ENCODE data around the gene CDH24.

The CDH24 gene

DNA sequence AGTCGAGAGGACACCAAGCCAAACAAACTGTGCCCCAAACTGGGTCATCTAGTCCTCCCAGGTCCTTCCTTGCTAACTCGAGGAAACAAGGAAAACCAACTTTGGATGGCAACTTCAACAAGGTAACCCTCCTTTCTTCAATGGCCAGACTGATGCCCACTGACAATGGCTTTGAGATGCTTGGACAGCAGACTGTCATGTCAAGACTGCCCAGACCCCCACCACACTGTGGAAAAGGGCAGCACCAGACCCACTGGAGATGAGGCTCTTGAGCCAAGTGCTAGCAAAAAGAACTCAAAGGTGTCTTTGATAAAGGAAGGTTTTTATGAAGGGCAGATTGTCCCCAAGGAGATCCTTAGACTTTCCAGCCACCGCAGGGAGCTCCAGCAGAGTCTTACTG is 9.0 kb upstream of the CDH24 start:
- DNase-seq (ENCODE audit: low read depth), result no peak

DNA sequence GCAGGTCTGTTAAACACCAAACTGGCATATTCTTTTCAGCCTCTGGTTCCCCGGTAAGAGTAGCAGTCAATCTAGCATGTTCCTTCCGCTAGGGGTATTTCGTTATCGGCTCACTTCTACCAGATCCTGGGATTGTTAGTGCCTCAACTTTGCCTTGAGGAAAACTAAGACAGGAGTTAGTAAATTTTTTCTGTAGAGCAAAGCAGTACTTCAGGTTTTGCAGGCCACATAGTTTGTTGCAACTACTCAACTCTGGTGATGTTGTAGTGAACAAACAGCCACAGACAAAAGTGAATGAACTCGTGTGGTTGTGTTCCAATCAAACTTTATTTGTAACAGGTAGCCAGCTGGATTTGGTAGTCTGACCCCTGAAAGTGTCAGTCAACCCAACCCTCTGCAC is 6.3 kb upstream of the CDH24 start:
- no peak for DNase-seq (ENCODE audit: low read depth)

DNA sequence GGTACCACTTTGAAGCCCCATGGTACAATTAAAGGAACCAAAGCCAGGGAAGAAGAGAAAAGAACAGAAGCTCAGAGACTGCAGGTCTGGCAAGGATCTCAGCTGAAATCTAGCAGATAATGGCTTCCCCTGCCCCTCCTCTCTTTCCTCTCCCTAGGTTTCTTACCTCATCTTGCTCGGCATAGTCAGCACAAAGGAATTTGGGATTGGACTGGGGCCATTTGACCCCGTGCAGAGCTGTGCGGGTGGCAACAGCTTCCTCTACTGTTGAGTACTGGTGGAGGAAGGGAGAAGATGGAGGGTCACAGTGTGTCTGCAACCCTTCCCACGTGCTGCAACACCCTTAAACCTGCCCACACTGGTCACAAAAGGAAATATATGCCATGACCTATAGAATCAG is 4.7 kb upstream of the CDH24 start:
- DNase-seq (ENCODE audit: low read depth), result no peak

DNA sequence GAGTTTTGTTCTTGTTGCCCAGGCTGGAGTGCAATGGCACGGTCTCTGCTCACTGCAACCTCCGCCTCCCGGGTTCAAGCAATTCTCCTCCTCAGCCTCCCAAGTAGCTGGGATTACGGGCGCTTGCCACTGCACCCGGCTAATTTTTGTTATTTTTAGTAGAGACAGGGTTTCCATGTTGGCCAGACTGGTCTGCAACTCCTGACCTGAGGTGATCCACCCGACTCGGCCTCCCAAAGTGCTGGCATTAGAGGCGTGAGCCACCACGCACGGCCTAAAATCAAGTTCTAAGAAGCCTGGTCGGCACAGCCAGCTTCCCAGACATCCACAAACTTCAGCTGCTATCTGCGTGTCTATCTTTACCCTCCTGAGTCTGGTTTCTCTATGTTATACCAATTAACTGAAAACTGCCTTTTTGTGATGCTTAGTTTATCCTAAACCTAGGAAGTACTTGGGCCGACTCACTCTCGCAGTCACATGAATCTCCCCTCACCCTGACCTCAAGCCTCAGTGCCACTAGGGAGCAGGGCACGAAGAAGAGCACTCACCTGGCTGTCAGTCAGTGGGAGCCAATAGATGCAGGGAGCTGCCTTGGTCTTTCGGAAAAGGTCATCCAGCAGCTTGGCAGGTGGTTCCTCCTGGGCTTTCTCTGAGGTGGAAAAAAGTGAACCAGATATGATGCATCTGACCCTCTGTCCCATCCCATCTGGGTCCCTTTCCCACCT is 3.4 kb upstream of the CDH24 start:
- no peak for DNase-seq (ENCODE audit: low read depth)

DNA sequence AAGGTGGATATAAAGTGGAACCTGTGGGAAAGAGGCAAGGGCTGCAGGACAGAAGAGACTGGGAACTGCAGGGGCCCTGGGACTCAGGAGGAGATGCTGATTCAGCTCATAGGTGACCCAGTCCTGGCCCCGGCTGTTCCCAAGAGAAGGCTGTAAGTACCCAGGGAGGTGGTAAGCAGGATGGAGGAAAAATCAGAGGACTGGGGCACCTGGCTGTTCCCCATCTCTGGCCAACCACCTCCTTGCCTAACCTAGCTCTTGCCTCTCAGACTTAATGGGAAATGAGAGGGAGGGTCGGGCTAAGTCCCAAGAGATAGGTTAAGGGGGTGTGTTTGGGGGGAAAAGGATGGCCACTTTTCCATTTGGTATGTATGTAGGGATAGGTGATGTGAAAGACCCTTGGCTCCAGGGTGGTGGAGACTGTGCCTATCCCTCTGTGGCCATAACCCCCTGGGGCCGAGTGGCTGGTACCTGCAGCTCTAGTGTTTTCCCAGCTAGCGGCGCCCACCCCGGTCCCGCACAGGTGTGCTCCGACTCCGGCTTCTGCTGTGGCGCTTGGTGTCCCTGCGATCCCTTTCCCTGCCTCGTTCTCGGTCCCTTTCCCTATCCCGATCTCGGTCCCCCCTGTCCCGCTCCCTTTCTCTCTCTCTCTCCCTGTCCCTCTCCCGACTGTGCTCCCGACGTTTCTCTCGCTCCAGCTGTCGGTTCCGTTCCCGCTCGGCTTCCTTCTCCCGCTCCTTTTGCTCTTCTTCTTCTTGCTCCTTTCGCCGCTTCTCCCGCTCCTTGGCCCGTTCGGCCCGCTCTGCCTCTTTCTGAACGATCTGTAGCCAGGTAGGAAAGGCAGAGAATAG is 1.6 kb upstream of the CDH24 start:
- no peak for DNase-seq (ENCODE audit: low read depth)

DNA sequence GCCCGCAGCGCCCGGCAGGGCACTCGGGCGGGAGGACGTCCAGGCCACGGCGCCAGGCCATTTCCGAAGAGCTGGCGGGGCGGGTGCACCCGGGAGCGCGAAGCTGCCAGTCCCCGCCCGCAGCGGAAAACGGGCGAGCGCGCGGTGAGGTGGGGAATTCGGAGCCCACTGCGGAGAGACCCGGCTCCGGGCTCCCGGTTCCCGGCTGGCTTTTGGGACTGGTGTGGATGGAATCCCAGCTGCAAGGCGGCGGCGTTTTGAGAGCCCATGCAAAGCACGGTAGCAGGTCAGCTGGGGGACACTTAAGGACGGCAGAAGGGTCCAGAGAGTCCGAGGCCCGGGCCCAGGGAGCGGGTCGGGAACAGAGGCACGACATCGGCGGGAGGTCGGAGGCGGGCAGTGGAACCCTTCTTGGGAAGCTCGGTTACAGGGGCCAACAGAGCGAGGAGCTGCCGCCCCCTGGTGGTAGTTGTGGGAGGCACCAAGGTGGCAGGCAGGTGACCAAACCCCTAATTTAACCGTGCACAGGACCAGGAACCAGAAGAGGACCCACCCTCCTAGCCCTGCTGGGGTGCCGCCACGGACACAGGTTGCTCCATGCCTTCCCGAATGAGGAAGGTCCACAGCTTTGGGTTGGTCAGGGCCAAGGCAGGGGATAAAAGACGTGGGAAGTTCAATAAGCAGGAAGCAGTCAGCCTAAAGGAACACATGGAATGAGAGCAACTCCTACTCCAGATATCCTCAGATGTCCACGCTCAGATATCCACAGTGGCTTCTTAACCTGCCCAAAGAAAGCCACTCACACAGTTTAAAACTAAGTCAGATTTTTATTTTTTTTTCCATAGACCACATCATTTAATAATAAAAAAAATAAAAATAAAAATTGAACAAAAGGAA is 685 bp upstream of the CDH24 start:
- DNase-seq (ENCODE audit: low read depth), result peak; percentile 79

DNA sequence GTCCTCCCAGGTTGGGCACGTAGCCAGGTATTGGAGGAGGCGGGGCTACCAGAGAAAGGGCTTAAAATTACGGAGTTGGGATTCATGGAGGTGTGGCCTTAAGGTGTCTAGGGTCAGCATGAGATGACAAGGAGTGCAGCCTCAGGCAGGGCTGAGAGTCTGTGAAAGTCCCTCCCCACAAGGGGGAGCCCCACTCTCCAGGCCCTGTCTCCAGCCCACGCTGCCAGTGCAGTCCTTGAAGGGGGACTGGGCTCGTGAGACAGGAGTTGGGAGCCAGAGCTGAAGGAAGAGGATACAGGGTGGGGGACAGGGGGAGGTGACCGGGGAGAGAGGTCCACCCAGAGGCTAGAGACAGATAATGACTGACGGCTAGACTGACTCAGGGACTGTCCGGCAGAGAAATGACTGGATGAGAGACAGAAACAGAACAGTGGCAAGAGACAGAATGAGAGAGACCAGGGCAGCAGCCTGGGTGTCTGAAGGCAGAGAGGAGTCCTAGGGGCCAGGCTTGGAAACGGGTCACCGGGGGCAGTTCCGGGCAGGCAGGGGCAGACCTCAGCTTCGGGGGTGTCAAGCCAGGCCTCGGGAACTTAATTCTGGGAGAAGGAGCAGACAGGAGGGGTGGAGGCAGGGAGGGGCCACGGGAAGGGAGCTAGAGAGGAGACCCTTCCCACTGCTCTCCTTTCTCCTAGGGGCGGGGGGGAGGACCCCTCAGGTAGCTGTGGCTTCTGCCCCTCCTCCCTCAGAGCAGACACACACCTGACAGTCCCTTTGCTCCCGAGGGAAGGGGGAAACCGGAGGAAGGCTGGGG is 970 bp downstream of the CDH24 start:
- peak; percentile 39 for DNase-seq (ENCODE audit: low read depth)

DNA sequence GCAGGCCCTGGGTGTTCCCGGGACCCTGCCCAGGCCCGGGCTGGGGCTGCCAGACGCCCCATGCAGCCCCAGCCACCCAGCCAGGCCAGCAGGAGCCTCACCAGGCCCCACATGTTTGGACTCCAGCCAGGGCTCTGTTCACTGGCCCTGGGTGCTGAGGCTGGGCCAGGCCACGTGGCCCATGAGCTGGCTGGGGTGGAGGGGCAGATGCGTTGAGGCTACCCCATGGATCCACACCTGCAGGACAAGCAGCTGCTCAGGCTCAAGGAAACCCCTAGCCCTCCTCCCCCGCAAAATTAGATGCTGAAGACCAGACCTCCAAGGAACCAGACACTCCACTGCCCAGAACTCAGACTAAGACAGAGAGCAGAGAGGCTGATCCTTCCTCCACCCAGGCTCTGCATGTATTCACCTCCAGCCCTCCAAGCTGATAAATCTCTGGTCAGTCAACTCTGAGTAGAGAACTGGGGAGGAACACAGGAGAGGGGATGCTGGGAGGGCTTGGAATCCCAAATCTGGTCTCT is 1.6 kb downstream of the CDH24 start:
- no peak for DNase-seq (ENCODE audit: low read depth)

DNA sequence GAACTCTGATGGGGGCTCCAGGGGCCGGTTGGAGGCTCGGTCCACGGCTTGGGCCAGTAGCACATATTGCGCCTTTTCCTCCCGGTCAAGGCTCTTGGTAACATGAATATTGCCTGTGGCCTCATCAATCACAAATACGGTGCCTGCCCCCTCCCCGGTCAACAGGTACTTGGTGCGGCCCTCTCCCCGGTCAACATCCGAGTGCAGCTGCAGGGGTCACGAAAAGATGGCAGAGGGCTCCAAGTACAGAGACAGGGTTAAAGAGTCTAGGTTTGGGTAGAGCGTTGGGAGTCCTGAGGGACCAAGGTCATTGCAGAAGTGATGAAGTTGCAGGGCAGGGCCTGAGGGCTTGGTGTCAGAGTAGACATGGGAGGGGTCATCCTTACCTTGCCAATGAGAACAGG is 2.2 kb downstream of the CDH24 start:
- no peak for DNase-seq (ENCODE audit: low read depth)

DNA sequence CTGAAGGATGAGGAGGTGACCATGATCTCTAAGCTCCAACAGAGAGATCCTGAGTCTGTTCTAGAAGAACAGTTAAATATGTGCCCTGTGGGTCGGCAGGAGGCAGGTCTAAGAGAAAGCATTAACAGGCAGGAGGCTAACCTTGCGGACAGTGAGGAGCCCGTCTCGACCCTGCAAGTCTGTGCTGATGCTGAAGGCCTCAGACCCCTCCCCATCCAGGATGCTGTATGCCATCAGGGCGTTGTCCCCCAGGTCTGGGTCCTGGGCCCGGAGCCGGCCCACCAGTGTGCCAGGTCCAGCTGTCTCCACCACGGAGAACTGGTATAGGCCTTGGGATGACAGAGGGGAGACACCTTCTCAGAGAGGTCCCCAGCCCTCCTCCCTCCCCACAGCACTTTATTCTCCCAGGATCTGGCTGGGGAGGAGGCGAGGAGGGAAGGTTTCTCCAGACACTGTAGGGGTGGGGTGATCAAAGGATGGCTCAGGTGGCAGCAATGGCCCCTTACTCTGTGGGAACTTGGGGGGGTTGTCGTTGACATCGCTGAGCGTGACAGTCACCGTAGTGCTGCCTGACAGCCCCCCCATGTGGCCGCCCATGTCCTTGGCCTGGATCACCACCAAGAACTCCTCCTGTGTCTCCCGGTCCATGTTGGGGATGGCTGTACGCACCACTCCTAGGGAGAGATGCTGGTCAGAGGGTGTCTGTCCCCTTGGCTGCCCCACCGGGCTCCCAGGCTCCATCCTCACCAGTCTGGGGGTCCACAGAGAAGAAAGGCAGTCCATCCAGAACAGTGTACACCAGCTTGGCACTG is 3.1 kb downstream of the CDH24 start:
- no peak for DNase-seq (ENCODE audit: low read depth)

DNA sequence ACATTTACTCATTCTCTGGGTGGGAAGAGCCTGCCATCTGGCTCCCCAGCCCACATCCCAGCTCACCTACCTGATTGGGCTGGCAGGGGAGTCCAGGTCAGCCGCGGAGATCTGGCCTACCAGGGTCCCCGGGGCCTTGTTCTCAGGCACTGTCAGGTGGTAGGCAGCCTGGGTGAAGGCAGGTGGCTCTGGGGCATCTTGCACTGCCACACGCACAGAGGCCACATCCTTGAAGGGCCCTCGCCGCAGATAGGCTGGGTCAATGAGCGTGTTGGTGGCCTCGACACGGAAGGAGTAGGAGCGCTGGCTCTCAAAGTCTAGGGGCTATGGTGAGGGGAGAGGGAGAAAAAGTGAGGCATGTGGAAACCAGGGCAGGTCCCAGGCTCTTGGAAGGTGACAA is 3.9 kb downstream of the CDH24 start:
- DNase-seq (ENCODE audit: low read depth), result no peak

DNA sequence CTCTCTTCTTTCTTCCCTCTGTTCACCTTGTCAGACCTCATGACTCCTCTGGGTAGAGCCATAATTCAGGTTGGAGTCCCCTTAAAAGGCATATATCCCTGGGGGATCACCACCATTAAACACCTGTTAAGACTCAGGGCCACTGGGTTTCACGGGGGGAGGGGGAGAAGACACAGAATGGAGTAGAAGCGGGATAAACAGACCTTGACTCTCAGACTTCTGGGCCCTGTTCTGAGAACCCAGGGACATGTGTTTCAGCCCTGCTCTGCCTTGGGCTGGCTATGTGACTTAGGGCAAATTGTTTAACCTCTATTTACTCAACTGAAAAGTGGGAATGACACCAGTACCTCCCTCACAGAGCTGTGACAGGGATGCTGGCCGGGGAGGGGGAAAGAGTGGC is 4.6 kb downstream of the CDH24 start:
- no peak for DNase-seq (ENCODE audit: low read depth)

DNA sequence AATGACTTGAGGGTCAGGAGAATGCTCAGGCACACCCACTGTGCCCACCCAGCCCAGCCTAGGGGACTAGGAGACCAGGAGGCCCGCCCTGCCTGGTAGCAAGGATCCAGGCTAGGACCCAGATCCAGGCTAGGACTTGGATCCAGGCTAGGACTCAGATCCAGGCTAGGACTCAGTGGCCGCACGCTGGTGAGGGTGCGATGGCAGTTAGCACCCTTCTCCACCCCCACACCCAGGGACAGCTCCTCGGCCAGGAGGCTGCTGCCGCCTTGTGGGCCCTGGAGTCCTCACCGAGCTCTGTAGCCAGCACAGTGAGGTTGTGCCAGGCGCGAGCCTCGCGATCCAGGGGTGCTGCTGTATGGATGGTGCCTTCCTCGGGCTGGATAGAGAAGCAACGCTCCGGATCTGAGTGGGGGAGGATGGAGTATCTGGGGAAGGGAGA is 5.1 kb downstream of the CDH24 start:
- no peak for DNase-seq (ENCODE audit: low read depth)

DNA sequence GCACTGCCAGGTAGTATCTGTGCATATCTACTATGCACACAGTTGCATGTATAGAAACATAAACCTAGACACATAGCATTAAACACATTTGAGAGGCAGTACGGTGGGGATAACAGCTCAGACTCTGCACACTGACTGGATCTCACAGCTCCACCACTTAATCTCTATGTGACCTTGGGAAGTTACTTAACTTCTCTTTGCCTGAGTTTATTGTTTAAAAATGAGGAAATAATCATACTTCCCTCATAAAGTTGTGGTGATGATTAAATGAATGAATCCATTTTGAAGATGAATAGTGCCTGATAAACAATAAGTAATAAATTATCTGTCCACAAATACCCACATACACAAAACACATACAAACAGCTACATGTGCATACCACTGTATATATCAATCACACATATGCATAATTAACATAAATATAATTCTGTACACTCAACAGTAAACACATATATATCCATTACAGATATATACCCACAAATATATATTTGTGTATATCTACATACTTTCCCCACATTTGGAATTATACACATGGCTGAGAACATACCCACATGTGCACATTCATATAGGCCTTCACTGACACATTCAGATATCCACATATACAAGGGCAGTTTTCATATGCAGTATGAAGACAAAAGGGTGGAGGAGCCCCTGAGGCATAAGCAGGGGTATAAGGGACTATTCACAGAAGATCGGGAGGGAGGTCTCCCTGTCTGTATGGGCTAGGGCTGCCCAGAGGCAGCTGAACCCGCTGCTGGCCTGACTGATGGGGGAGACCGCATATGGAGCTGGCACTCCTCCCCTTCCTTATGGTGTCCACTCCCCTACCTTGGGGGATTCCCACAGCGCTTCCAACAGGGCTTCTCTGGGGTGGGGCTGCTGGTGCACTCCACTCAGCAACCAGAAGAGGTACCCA is 5.9 kb downstream of the CDH24 start:
- DNase-seq (ENCODE audit: low read depth), result no peak

DNA sequence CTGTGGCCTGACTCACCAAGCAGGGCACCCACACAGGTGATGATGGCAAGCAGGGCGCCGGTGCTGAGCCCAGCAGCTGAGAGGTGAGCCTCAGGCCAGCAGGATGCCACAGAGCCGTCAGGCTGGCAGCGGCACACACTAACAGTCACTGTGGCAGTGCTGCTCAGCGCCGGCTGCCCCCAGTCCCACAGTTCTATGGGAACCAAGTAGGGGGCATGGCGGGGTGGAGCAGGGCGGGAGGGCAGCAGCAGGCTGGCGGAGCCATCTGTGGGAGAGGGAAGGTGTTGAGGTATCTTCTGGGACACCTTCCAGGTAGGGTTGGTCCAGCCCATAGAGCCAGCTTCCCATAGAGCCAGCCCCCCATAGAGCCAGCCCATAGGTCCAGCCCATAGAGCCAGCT is 8.3 kb downstream of the CDH24 start:
- no peak for DNase-seq (ENCODE audit: low read depth)

DNA sequence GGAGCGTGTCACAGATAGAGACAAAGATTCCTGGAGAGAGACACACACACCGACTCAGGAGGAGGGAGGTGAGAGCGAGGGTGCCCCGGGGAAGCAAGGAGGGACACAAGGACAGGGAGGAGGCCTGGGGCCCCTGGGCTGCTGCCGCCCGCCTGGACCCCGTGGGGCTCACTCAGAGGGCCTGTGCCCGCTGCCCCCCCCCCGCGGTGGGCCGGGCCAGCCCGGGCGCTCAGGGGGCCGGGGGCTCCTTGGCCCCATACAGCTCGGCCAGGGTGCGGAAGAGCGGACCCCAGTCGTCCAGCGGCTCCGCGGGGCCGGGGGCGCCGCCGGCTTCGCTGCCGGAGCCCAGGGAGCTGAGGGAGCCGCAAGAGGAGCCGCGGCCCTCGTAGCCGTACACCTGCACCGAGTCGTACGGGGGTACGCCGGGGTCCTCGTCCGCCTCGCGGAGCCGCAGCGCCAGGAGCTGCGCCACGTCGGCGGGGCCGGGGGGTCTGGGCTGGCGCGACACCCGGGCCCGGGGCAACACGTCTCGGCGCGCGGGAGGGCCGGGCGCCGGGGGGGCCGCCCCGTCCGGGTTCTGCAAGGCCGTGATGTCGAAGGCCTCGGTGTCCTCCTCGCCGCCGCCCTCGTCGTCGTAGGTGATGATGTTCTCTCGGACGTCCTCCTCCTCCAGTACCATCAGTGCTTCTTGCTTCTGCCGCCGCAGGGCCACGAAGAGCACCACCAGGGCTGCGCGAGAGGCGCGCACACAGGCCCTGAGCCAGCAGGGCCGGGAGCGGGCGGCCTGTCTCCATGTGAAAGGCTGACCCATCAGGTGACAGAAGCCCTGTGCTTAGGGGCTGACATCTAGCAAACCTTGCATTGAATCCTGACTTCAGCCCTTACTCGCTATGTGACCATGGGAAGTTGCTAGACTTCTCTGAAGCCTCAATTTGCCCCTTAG is 9.3 kb downstream of the CDH24 start:
- DNase-seq (ENCODE audit: low read depth), result no peak

DNA sequence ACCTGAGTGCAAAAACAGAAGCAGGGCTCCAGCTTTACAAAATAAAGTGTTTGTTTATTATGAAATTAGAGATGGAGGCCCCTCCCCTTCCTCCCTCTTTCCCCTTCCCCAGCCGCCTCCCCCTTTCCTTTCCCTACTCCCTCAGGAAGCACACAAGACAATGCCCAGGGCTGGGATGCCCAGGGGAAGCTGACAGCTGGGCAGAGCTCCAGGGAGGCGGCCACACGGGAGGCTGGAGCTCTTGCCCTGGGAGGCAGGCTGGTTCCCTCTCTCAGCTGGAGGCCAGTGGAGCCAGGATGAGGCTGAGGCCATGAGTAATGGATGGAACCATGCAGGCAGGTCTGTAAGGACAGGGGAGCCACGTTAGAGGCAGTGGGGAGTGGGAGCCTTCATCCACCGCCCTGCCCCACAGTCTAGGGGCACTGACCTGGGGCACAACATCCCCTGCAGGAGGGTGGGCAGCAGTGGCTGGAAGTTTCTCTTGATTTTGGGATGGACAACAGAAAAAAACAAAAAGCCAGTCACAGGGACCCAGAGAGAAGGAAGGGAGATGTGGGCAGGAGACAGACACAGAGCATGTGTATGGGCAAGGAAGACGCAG is 10.2 kb downstream of the CDH24 start:
- DNase-seq (ENCODE audit: low read depth), result no peak

Data from stimulated activated CD8-positive, alpha-beta memory T cell treated with anti-CD3 and anti-CD28 coated beads, Interleukin-15, amount 100 ng/mL, for 1 hour (primary cell).